ENCODE measurements around the gene ARHGAP29.

GRCh38 chr1:94126651-94127050 is 110.7 kb downstream of the ARHGAP29 start:
- TF ChIP-seq GATA2 (IDR thresholded peaks at IDR 0.05; ENCODE audit: low read depth, low read length) (no peak), GATA3 (IDR thresholded peaks at IDR 0.05; ENCODE audit: low read depth, low read length) (no peak)

Data from SH-SY5Y (cell line).